GM19099 (cell line): ENCODE results near the gene SUGP2.

ENCODE experiments used
- POLR2A ChIP-seq: IDR thresholded peaks from 3 replicates; pipeline ENCODE4 v1.6.1; 2011; ENCODE audit warnings: low read depth; ENCODE audit not compliant: insufficient read length; ENCODE audit errors: extremely low read depth

Gene SUGP2

GRCh38 chr19:19064098-19064722 is 30.9 kb upstream of the SUGP2 start:
- TF ChIP-seq POLR2A, result no peak

- TF ChIP-seq POLR2A, result peak; percentile 27
Measured at GRCh38 chr19:19063183-19064097, 30.1 kb upstream of the SUGP2 start, which contains the start of gene SLC25A42. TSS of gene SLC25A42 (plus strand) at chr19:19063994. CDS start at chr19:19096125, 32,131 bp downstream.

GRCh38 chr19:19062454-19063182 is 29.3 kb upstream of the SUGP2 start:
- TF ChIP-seq POLR2A, result no peak

GRCh38 chr19:19061506-19061905 is 28.2 kb upstream of the SUGP2 start:
- TF ChIP-seq POLR2A, result no peak

- TF ChIP-seq POLR2A, result no peak
Measured at GRCh38 chr19:19059837-19060611, 26.7 kb upstream of the SUGP2 start.

GRCh38 chr19:19059018-19059836 is 25.9 kb upstream of the SUGP2 start:
- no peak for TF ChIP-seq POLR2A

GRCh38 chr19:19057720-19058119 is 24.4 kb upstream of the SUGP2 start:
- no peak for TF ChIP-seq POLR2A

GRCh38 chr19:19057317-19057716 is 24.0 kb upstream of the SUGP2 start:
- TF ChIP-seq POLR2A, result no peak

- TF ChIP-seq POLR2A, result no peak
Measured at GRCh38 chr19:19056636-19057275, 23.4 kb upstream of the SUGP2 start.

- TF ChIP-seq POLR2A, result no peak
Measured at GRCh38 chr19:19055701-19056100, 22.4 kb upstream of the SUGP2 start.

GRCh38 chr19:19054939-19055440 is 21.7 kb upstream of the SUGP2 start:
- no peak for TF ChIP-seq POLR2A

GRCh38 chr19:19054315-19054938 is 21.1 kb upstream of the SUGP2 start:
- no peak for TF ChIP-seq POLR2A
